Panc1 (cell line): ENCODE data around the gene FIBCD1.

ENCODE experiments used
- POLR2AphosphoS5 ChIP-seq: IDR thresholded peaks from 2 replicates; pipeline ENCODE4 v1.6.1; 2012; ENCODE audit warnings: mild to moderate bottlenecking, low read depth, low read length, moderate library complexity
- SIN3A ChIP-seq: IDR thresholded peaks from 2 replicates; pipeline ENCODE4 v1.6.1; 2012; ENCODE audit warnings: low read depth, mild to moderate bottlenecking, low read length, moderate library complexity, borderline replicate concordance; ENCODE audit not compliant: insufficient read depth
- TCF7L2 ChIP-seq: IDR thresholded peaks from 2 replicates; pipeline ENCODE4 v1.6.1; 2011; ENCODE audit warnings: mild to moderate bottlenecking, low read depth, low read length, inconsistent platforms
- TF ChIP-seq, protein P1 (sequence below): fragments of 450-650 bp; IDR thresholded peaks from 2 replicates; pipeline ENCODE4 v1.5.1; 2017; ENCODE audit warnings: mild to moderate bottlenecking

DNA sequence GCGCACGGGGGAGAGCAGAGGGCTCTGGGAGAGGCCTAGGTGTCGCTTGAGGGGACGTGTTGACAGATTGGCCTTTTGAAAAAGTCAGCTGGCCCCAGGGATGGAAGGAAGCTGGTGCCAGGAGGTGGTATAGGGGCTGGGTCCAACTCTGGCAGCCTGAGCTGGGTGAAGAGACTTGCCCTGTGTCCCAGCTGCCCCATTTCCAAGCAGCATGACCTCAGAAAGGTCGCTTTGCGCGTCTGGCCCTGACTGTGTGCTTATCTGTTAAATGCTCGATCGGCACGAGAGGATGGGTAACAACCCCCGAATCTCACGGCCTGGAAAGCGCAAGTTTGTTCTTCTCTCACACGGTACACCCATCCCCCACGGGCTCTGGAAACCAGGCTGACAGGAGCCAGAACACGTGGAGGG, 38.8 kb upstream of the FIBCD1 start:
- no peak for TF ChIP-seq POLR2AphosphoS5
- TF ChIP-seq, protein P1, sequence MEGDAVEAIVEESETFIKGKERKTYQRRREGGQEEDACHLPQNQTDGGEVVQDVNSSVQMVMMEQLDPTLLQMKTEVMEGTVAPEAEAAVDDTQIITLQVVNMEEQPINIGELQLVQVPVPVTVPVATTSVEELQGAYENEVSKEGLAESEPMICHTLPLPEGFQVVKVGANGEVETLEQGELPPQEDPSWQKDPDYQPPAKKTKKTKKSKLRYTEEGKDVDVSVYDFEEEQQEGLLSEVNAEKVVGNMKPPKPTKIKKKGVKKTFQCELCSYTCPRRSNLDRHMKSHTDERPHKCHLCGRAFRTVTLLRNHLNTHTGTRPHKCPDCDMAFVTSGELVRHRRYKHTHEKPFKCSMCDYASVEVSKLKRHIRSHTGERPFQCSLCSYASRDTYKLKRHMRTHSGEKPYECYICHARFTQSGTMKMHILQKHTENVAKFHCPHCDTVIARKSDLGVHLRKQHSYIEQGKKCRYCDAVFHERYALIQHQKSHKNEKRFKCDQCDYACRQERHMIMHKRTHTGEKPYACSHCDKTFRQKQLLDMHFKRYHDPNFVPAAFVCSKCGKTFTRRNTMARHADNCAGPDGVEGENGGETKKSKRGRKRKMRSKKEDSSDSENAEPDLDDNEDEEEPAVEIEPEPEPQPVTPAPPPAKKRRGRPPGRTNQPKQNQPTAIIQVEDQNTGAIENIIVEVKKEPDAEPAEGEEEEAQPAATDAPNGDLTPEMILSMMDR, result no peak
- TF ChIP-seq TCF7L2, result no peak
- no peak for TF ChIP-seq SIN3A
